HG02798 (cell line): ENCODE measurements around the gene RTF2.
"Not testable (repeated sequence)": the region's sequence is repeated elsewhere in the genome, so short reads cannot be mapped to it uniquely, and the experiment has no call there.

Source experiments
- ATAC-seq: cut with Tn5 transposase; IDR thresholded peaks from one replicate; pipeline ENCODE4 v1.9.1; 2021; ENCODE audit warnings: mild to moderate bottlenecking; ENCODE audit not compliant: unreplicated experiment, poor library complexity

Gene RTF2

GRCh38 chr20:56532946-56533345 is 64.5 kb downstream of the RTF2 start, which contains the start of gene FAM209B:
FAM209B (plus strand) TSS chr20:56533246; CDS start chr20:56533342, 96 bp downstream.
- ATAC-seq = not testable (repeated sequence)

- no peak for ATAC-seq
These were observed 69.6 kb downstream of the RTF2 start for GRCh38 chr20:56537997-56538396.

- ATAC-seq = no peak
These were observed 72.0 kb downstream of the RTF2 start for GRCh38 chr20:56540415-56540814.

GRCh38 chr20:56542489-56543030 is 74.1 kb downstream of the RTF2 start:
- ATAC-seq = no peak

GRCh38 chr20:56551571-56551970 is 83.1 kb downstream of the RTF2 start:
- no peak for ATAC-seq

GRCh38 chr20:56552911-56553629 is 84.6 kb downstream of the RTF2 start:
- ATAC-seq = no peak

GRCh38 chr20:56554869-56555268 is 86.4 kb downstream of the RTF2 start:
- ATAC-seq = peak; percentile 86

GRCh38 chr20:56558968-56559367 is 90.5 kb downstream of the RTF2 start:
- no peak for ATAC-seq

- ATAC-seq = not testable (repeated sequence)
These were observed 96.1 kb downstream of the RTF2 start for GRCh38 chr20:56564526-56564925.

- no peak for ATAC-seq
These were observed 97.1 kb downstream of the RTF2 start for GRCh38 chr20:56565511-56565910.

- no peak for ATAC-seq
These were observed 98.2 kb downstream of the RTF2 start for GRCh38 chr20:56566621-56567020.
